Heart left ventricle (tissue), 16 donors: ENCODE results near the gene KCNQ1. TPM values are rescaled to one million over a fixed set of nuclear protein-coding genes. Genes with fewer than 3 reads are reported as not detected.

Source experiments
- ATAC-seq, 4 donors: fragments of 200-7000 bp; cut with Tn5 transposase; one replicate each; pipeline ENCODE4 v1.9.1; 2020 to 2022; ENCODE audit warnings: moderate library complexity in 4 of 4, mild to moderate bottlenecking in 3 of 4, moderate number of reproducible peaks in 1 of 4
- DNase-seq, 5 donors: peaks; one replicate each; pipeline ENCODE4 v3.0.0-alpha.2; 2020
- H3K27ac ChIP-seq, 12 donors: fragments of 200-600 bp; sonication (generic) in 4 of 12; one replicate each; pipeline versions ENCODE4 v1.5.0 to v1.8.0; 2016 to 2022; ENCODE audit warnings: mild to moderate bottlenecking in 2 of 12
- H3K27me3 ChIP-seq, 9 donors: fragments of 200-600 bp; sonication (generic) in 2 of 9; one replicate each; pipeline versions ENCODE4 v1.5.1 to v1.8.0; 2016 to 2022; ENCODE audit warnings: mild to moderate bottlenecking in 3 of 9
- H3K36me3 ChIP-seq, 9 donors: fragments of 200-600 bp; sonication (generic) in 2 of 9; one replicate each; pipeline versions ENCODE4 v1.5.0 to v1.8.0; 2018 to 2022; ENCODE audit warnings: mild to moderate bottlenecking in 2 of 9
- H3K4me1 ChIP-seq, 12 donors: fragments of 200-600 bp; sonication (generic) in 4 of 12; one replicate each; pipeline versions ENCODE4 v1.5.0 to v1.8.0; 2016 to 2022; ENCODE audit warnings: mild to moderate bottlenecking in 3 of 12
- H3K4me3 ChIP-seq, 12 donors: fragments of 200-600 bp; sonication (generic) in 4 of 12; one replicate each; pipeline versions ENCODE4 v1.5.0 to v1.8.0; 2017 to 2022; ENCODE audit warnings: mild to moderate bottlenecking in 9 of 12, moderate library complexity in 4 of 12
- H3K9me3 ChIP-seq, 12 donors: fragments of 200-600 bp; sonication (generic) in 4 of 12; one replicate each; pipeline versions ENCODE4 v1.5.0 to v1.8.0; 2016 to 2022; ENCODE audit warnings: mild to moderate bottlenecking in 1 of 12
- POLR2A ChIP-seq, 2 donors: fragments of 450-650 bp; IDR thresholded peaks; one replicate each; pipeline ENCODE4 v1.6.1; 2017; ENCODE audit warnings: antibody characterized with exemption in 2 of 2, mild to moderate bottlenecking in 2 of 2, moderate library complexity in 2 of 2
- WGBS, 4 donors: extraction: QIAGEN DNeasy Blood & Tissue Kit in 2 of 4; methylation state at CpG; one replicate each; pipeline versions ENCODE4 v1.1.5 to v1.1.7; 2013 to 2018; 5-methylcytosine and 5-hydroxymethylcytosine counted together
- intact Hi-C, 10 donors: fragments of 100-400 bp; cut with DNase I; formaldehyde crosslinking; loops; one replicate each; pipeline versions ENCODE4 v1.11.1 to v1.14.2; 2022
- polyA plus RNA-seq, 2 donors: library from polyadenylated mRNA; stranded (reverse); fragments of 200-250 nt; gene quantifications; one replicate each; pipeline ENCODE4 v1.2.3, GENCODE V29; 2013
- total RNA-seq, 9 donors: library from RNA; depleted of rRNA in 2 of 9; stranded (reverse); fragments of >200 nt in 2 of 9; fragmentation: NEBNext Ultra II Directional in 3 of 9; extraction: Animal tissue kit (Norgen Biotek cat#: 25700) in 3 of 9; gene quantifications; one replicate each; pipeline versions ENCODE4 v1.1.0 to v1.2.4, GENCODE V29; 2016 to 2023
- TF ChIP-seq, protein P1 (sequence below), 12 donors: fragments of 200-600 bp; sonication (generic) in 4 of 12; IDR thresholded peaks; one replicate each; pipeline versions ENCODE4 v1.5.0 to v1.8.0; 2018 to 2022; ENCODE audit warnings: antibody characterized with exemption in 12 of 12, mild to moderate bottlenecking in 5 of 12
- donor health status: ischemic (EF 13 %, LVEDD 7.1; RV severe dilation, severe dysfunction).
- donor health status: healthy with polysubstance abuse.
- donor health status: DM: no; HTN: yes; CAD: no.
- donor health status: DM: no; HTN: no; CAD: no.
- donor health status: ischemic (EF 25% LVEDD 6.9; RV normal size, moderate dysfunction).
- donor health status: ischemic (EF 25% LVEDD 5.7; RV mildly dilated, moderate dysfunction).
- donor health status: healthy.
- donor health status: DM: yes; HTN: yes; CAD: no.
- donor health status: ischemic (EF 35%, LVEDD 5.7; RV mildly dilated, moderate dysfunction).
- donor health status: nonischemic (EF 11% LVEDD 7.7; RV severe dilation, severe dysfunction).
- donor health status: DM: yes; HTN: yes; CAD: no.
- donor health status: PGD.
- donor health status: ischemic (EF 29% LVEDD 5.4; RV normal size, mild dysfunction).
- donor health status: nonischemic (EF 23%, LVEDD 6.1; RV moderate dilation, normal function).

KCNQ1 gene
- total and polyA plus RNA-seq, 11 donors = 18.6 to 42.4 (median 31.4) TPM

DNA sequence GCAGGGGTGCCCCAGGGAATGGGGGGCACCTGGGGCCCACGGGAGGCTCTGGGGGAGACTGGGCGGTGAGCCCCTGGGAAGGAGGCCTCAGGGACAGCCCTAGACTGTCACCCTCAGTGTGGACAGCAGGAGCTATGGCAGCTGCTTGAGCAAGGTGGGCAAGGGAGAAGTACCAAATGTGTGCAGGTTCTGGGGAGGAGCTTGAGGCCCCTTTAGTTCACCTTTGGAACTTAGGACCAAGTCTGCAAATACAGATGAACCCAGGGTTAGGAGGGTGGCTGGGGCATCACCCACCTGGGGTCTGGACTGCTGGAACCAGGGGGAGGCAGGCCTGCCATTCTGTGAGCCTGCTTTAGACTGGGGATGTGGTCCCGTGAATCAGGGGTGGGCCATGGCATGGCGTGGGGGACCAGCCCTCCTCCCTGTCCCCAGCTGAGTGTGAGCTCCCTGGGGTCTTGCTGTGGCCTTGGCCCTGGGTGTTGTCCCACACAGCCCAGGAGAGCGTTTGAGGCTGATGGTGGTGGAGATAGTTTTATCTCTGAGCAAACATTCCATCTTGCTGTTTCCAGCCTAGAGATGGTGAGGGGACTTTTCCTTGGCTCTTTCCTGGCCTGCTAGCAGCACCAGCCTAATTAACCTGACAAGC, 122.3 kb downstream of the KCNQ1 start:
- no peak overlapping the region for H3K4me3 ChIP-seq
- H3K36me3 ChIP-seq = peaks cover 0 to 3% (median 0%) of the 10 kb centered on the region in 9 donors
- ATAC-seq = no peak
- TF ChIP-seq, protein P1, sequence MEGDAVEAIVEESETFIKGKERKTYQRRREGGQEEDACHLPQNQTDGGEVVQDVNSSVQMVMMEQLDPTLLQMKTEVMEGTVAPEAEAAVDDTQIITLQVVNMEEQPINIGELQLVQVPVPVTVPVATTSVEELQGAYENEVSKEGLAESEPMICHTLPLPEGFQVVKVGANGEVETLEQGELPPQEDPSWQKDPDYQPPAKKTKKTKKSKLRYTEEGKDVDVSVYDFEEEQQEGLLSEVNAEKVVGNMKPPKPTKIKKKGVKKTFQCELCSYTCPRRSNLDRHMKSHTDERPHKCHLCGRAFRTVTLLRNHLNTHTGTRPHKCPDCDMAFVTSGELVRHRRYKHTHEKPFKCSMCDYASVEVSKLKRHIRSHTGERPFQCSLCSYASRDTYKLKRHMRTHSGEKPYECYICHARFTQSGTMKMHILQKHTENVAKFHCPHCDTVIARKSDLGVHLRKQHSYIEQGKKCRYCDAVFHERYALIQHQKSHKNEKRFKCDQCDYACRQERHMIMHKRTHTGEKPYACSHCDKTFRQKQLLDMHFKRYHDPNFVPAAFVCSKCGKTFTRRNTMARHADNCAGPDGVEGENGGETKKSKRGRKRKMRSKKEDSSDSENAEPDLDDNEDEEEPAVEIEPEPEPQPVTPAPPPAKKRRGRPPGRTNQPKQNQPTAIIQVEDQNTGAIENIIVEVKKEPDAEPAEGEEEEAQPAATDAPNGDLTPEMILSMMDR (IDR thresholded peaks at IDR 0.05) = no peak
- TF ChIP-seq POLR2A (IDR thresholded peaks at IDR 0.05) = no peak
- H3K9me3 ChIP-seq = no peaks in the 10 kb centered on the region
- 78 to 97% (median 93%) methylated on average over 5 of the region's 5 CpGs for WGBS, 4 donors
- H3K4me1 ChIP-seq = peaks cover 0 to 13% (median 0%) of the 10 kb centered on the region in 12 donors
- DNase-seq = peak in 1 of 5 donors; percentile 10
- no peaks in the 10 kb centered on the region for H3K27me3 ChIP-seq
- intact Hi-C loops = no loop called here
- no peak overlapping the region for H3K27ac ChIP-seq

DNA sequence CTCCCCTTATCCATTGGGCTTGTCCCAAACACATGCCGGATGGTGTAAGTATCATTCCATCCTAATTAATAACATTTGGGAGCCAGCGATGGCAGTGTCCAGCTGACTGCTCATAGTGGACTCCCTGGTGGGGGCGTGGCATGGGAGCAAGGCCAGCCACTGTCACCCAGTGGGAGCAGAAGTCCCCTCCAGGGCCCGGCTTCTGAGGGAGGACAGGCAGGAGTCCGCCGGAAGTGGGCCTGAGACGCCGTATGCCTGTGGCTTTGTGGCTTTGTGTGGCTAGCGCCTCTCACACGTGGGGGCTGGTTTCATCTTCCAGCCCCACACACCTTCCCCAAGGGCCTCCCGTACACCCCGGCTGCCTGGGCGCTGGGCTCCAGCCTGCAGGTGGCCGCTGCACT, 124.5 kb downstream of the KCNQ1 start:
- intact Hi-C loops = no loop called here
- H3K27me3 ChIP-seq = no peaks in the 10 kb centered on the region
- peaks cover 0 to 9% (median 0%) of the 10 kb centered on the region in 12 donors for H3K4me1 ChIP-seq
- H3K4me3 ChIP-seq = no peak overlapping the region
- peaks cover 0 to 8% (median 0%) of the 10 kb centered on the region in 9 donors for H3K36me3 ChIP-seq
- no peak overlapping the region for H3K27ac ChIP-seq
- no peaks in the 10 kb centered on the region for H3K9me3 ChIP-seq
- DNase-seq (peak in 3 of 5 donors; percentile 13 to 61 (median 18)), ATAC-seq (no peak)
- WGBS, 4 donors = 86 to 98% (median 89%) methylated on average over 11 to 14 of the region's 14 CpGs
- no peak for TF ChIP-seq POLR2A (IDR thresholded peaks at IDR 0.05)
- TF ChIP-seq, protein P1 (IDR thresholded peaks at IDR 0.05) = no peak

DNA sequence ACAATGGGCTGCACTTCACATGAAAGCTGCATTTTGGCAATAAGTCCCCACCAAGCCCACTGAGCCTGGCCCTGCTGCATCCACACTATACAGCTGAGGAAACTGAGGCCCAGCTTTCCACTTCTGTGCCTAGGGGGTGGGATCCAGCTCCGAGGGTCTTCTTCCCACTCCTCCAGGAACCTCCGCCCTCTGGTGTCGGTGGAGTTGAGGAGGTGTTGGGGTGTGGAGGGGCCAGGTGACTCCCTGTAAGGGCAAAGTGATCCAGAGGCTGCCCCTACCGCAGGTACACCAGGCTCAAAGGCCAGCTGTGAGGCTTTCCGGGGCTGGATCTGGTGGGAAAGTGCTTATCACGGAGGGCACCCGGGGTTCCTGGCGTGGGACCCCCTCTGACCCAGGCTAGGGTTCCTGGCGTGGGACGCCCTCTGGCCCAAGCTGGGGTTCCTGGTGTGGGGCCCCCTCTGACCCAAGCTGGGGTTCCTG, 125.0 kb downstream of the KCNQ1 start:
- DNase-seq = peak in 1 of 5 donors; percentile 7
- peaks cover 0 to 8% (median 0%) of the 10 kb centered on the region in 9 donors for H3K36me3 ChIP-seq
- H3K4me3 ChIP-seq = no peak overlapping the region
- no peak overlapping the region for H3K27ac ChIP-seq
- intact Hi-C loops = no loop called here
- WGBS, 4 donors = 94 to 98% (median 96%) methylated on average over 7 to 10 of the region's 10 CpGs
- H3K9me3 ChIP-seq = no peaks in the 10 kb centered on the region
- H3K27me3 ChIP-seq = no peaks in the 10 kb centered on the region
- no peak for TF ChIP-seq POLR2A (IDR thresholded peaks at IDR 0.05)
- TF ChIP-seq, protein P1 (IDR thresholded peaks at IDR 0.05) = no peak
- peaks cover 0 to 9% (median 0%) of the 10 kb centered on the region in 12 donors for H3K4me1 ChIP-seq
- ATAC-seq = no peak

DNA sequence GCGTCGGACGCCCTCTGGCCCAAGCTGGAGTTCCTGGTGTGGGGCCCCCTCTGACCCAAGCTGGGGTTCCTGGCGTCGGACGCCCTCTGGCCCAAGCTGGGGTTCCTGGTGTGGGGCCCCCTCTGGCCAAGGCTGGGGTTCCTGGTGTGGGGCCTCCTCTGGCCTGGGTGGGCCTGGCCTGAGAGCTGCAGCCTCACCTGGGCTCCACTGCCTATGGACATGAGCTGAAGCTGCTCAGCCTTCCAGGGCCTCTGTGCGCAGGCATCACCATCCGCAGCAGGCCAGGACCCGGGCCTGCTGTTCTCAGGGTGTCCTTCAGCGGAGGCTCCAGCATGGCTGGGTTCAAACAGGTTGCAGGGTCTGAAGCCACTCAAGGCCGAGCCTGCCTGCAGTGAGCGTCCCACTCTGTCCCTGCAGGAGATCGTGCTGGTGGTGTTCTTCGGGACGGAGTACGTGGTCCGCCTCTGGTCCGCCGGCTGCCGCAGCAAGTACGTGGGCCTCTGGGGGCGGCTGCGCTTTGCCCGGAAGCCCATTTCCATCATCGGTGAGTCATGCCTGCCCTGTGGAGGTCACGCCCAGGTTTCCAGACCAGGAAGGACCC, 125.5 kb downstream of the KCNQ1 start:
- WGBS, 4 donors = 87 to 98% (median 98%) methylated on average over 11 to 26 of the region's 26 CpGs
- intact Hi-C loops = no loop called here
- ATAC-seq = no peak
- H3K4me1 ChIP-seq = peaks cover 0 to 9% (median 0%) of the 10 kb centered on the region in 12 donors
- H3K27me3 ChIP-seq = no peaks in the 10 kb centered on the region
- no peak overlapping the region for H3K27ac ChIP-seq
- H3K9me3 ChIP-seq = no peaks in the 10 kb centered on the region
- TF ChIP-seq POLR2A (IDR thresholded peaks at IDR 0.05) = no peak
- TF ChIP-seq, protein P1 (IDR thresholded peaks at IDR 0.05) = no peak
- H3K36me3 ChIP-seq = peaks cover 0 to 12% (median 0%) of the 10 kb centered on the region in 9 donors
- DNase-seq = peak in 3 of 5 donors; percentile 14 to 57 (median 20)
- no peak overlapping the region for H3K4me3 ChIP-seq
